ENCODE measurements around the gene ACO2. TPM values are rescaled to one million over a fixed set of nuclear protein-coding genes. Genes with fewer than 3 reads are reported as not detected.

ACO2 gene
- polyA plus RNA-seq, 1 of the 3 experiments (the other 2 are of a cell fraction) = 47.0 TPM

GRCh38 chr22:41512421-41513194 lies 43.7 kb downstream of the ACO2 start:
- no peaks in the 10 kb centered on the region for H3K79me2 ChIP-seq (ENCODE audit: insufficient read depth)
- no peak overlapping the region for H3K4me3 ChIP-seq (ENCODE audit: low read depth in 2 of 2, low read length in 1 of 2)
- ChIA-PET POLR2A (no interaction called here), CTCF (interaction anchor here (2.1 to 4.4 kb wide), 2 partner anchors 12 to 110 kb away, joined by 4 to 15 read pairs; no protein-coding TSS in a partner anchor)
- no peaks in the 10 kb centered on the region for H3F3A ChIP-seq (replicated peaks; ENCODE audit: insufficient read depth)
- no peak for TF ChIP-seq EP300 (IDR thresholded peaks at IDR 0.05; ENCODE audit: borderline replicate concordance in 1 of 2, low read depth in 1 of 2, low read length in 1 of 2)
- H3K9me3 ChIP-seq = no peaks in the 10 kb centered on the region
- no peak overlapping the region; the same call in 1 of the 2 replicates for H3K4me2 ChIP-seq
- peaks cover 0 to 7% of the 10 kb centered on the region in 2 experiments for H3K36me3 ChIP-seq (replicated peaks in 1 of 2; ENCODE audit: control insufficient read depth in 1 of 2, insufficient read depth in 2 of 2, low read length in 1 of 2)
- 91% methylated on average over 7 of the region's 17 CpGs for WGBS (ENCODE audit: low lambda C conversion rate)
- DNase-seq = no peak
- H3K9ac ChIP-seq = no peak overlapping the region
- no peak overlapping the region for H2AFZ ChIP-seq (ENCODE audit: low read depth)
- no peaks in the 10 kb centered on the region for H4K20me1 ChIP-seq (ENCODE audit: insufficient read depth)
- H3K27ac ChIP-seq (ENCODE audit: low read depth in 2 of 2, low read length in 1 of 2) = no peak overlapping the region; a peak in 1 of 4 replicates
- H3K27me3 ChIP-seq (ENCODE audit: insufficient read depth) = no peaks in the 10 kb centered on the region
- H3K4me1 ChIP-seq (ENCODE audit: control insufficient read depth in 1 of 2, insufficient read depth in 2 of 2, low read depth in 1 of 2, low read length in 1 of 2) = peaks cover 0 to 11% of the 10 kb centered on the region in 2 experiments; a peak in 2 of 4 replicates
- no peaks in the 10 kb centered on the region for H3K9me2 ChIP-seq

GRCh38 chr22:41513391-41513790 lies 44.5 kb downstream of the ACO2 start:
- ChIA-PET CTCF (interaction anchor here (2.1 to 4.4 kb wide), 2 partner anchors 12 to 110 kb away, joined by 4 to 15 read pairs; no protein-coding TSS in a partner anchor), POLR2A (no interaction called here)
- Histone ChIP-seq H3K4me3 (ENCODE audit: low read depth in 2 of 2, low read length in 1 of 2) (no peak overlapping the region), H3K36me3 (replicated peaks in 1 of 2; ENCODE audit: control insufficient read depth in 1 of 2, insufficient read depth in 2 of 2, low read length in 1 of 2) (peaks cover 0 to 6% of the 10 kb centered on the region in 2 experiments), H3F3A (replicated peaks; ENCODE audit: insufficient read depth) (no peaks in the 10 kb centered on the region), H3K4me2 (no peak overlapping the region; the same call in 1 of the 2 replicates), H3K9ac (no peak overlapping the region), H2AFZ (ENCODE audit: low read depth) (no peak overlapping the region), H3K9me3 (no peaks in the 10 kb centered on the region), H3K27me3 (ENCODE audit: insufficient read depth) (no peaks in the 10 kb centered on the region), H3K9me2 (no peaks in the 10 kb centered on the region), H4K20me1 (ENCODE audit: insufficient read depth) (no peaks in the 10 kb centered on the region), H3K4me1 (ENCODE audit: control insufficient read depth in 1 of 2, insufficient read depth in 2 of 2, low read depth in 1 of 2, low read length in 1 of 2) (peaks cover 0 to 11% of the 10 kb centered on the region in 2 experiments; a peak in 2 of 4 replicates), H3K79me2 (ENCODE audit: insufficient read depth) (no peaks in the 10 kb centered on the region), H3K27ac (ENCODE audit: low read depth in 2 of 2, low read length in 1 of 2) (no peak overlapping the region)
- DNase-seq = no peak
- WGBS (ENCODE audit: low lambda C conversion rate) = 92% methylated on average over 4 of the region's 5 CpGs
- no peak for TF ChIP-seq ZBTB33 (IDR thresholded peaks at IDR 0.05; ENCODE audit: borderline replicate concordance, low read depth)
- TF ChIP-seq GATA2 (CRISPR knock-in tag; IDR thresholded peaks at IDR 0.05) = no peak
- TF ChIP-seq MAX (IDR thresholded peaks at IDR 0.05; ENCODE audit: low read depth) = no peak
- no peak for TF ChIP-seq REST (IDR thresholded peaks at IDR 0.05; ENCODE audit: low read depth, low read length)
- no peak for TF ChIP-seq ELF1 (IDR thresholded peaks at IDR 0.05)
- TF ChIP-seq EP300 (IDR thresholded peaks at IDR 0.05; ENCODE audit: borderline replicate concordance in 1 of 2, low read depth in 1 of 2, low read length in 1 of 2) = no peak
- no peak for TF ChIP-seq USF2 (IDR thresholded peaks at IDR 0.05; ENCODE audit: borderline replicate concordance, low read depth, low read length)
- no peak for TF ChIP-seq TEAD4 (IDR thresholded peaks at IDR 0.05; ENCODE audit: borderline replicate concordance, insufficient read depth)
- no peak for TF ChIP-seq CHD2 (IDR thresholded peaks at IDR 0.05; ENCODE audit: low read length, partially characterized antibody)
- TF ChIP-seq RCOR1 (IDR thresholded peaks at IDR 0.05; ENCODE audit: low read length) = no peak
- TF ChIP-seq POLR2AphosphoS5 (IDR thresholded peaks at IDR 0.05; ENCODE audit: low read depth, low read length) = no peak
- TF ChIP-seq NFIC (IDR thresholded peaks at IDR 0.05; ENCODE audit: borderline replicate concordance) = no peak
